H1 (cell line): Measurements from ENCODE around the gene BMAL2. TPM values are rescaled to one million over a fixed set of nuclear protein-coding genes. Genes with fewer than 3 reads are reported as not detected.

Experiments
- CREB1 ChIP-seq: IDR thresholded peaks from 2 replicates; pipeline ENCODE4 v1.6.1; 2012; ENCODE audit warnings: inconsistent platforms
- HDAC2 ChIP-seq, 2 experiments: fragments of 300-600 bp in 1 of 2; sonication (generic) in 1 of 2; IDR thresholded peaks; 2 replicates each; pipeline ENCODE4 v1.6.1; 2011 to 2012; ENCODE audit warnings: low read depth in 2 of 2, low read length in 2 of 2, mild to moderate bottlenecking in 2 of 2, moderate library complexity in 2 of 2, borderline replicate concordance in 1 of 2, inconsistent platforms in 1 of 2
- RNF2 ChIP-seq: fragments of 200-900, 300-1000 bp; sonication (generic); IDR thresholded peaks from 2 replicates; pipeline ENCODE4 v1.7.1; 2016; ENCODE audit warnings: borderline replicate concordance, low read depth, mild to moderate bottlenecking, antibody characterized with exemption, low read length; ENCODE audit not compliant: poor library complexity, severe bottlenecking; ENCODE audit errors: missing control alignments
- SAP30 ChIP-seq: fragments of 300-600 bp; sonication (generic); IDR thresholded peaks from 2 replicates; pipeline ENCODE4 v1.7.1; 2012; ENCODE audit warnings: low read length, moderate library complexity, mild to moderate bottlenecking, inconsistent platforms; ENCODE audit not compliant: insufficient read depth, insufficient replicate concordance
- polyA plus RNA-seq, 7 experiments: library from polyadenylated mRNA; depleted of rRNA in 3 of 7; stranded (reverse) in 5 of 7; unstranded in 2 of 7; fragments of >200 nt in 5 of 7; fragments of 200-250 nt in 2 of 7; gene quantifications; 1 replicate in 5 of 7; 2 replicates in 1 of 7; 4 replicates in 1 of 7; pipeline versions ENCODE4 v1.2.1 to v1.2.3, GENCODE V29; 2011 to 2013; ENCODE audit warnings: missing spikeins in 2 of 7, mixed read lengths in 2 of 7
- total RNA-seq: library from RNA; stranded (reverse); fragmentation: NEBNext Ultra II Directional; extraction: Animal tissue kit (Norgen Biotek cat#: 25700); gene quantifications from 2 replicates; pipeline ENCODE4 v1.2.1, GENCODE V29; 2021

Gene BMAL2
- total and polyA plus RNA-seq, 2 of the 8 experiments (the other 6 are each of a cell fraction or from before 2014, with no cell fraction given) = 3.2 to 20.6 TPM

DNA sequence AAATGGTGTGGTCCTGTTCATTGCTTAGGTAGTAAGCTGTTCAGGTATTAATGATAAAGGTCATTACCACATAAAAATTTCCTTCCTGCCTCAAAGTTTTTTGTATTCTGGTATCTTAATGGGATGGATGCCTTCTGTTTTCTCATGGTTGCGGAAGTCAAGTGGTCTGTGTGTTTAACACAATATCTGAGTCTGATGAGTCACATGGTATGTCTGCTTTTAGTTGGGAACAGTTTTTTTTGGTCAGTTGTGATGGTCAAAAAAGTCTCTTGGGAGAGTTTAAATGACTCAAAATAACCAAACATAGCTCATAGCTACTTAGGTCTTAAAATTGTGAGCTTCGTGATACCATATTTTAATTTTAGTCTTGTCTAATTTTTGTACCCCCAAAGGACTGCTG is 47.9 kb upstream of the BMAL2 start (continued):
- no peak for TF ChIP-seq RNF2
- TF ChIP-seq SAP30 = no peak
- TF ChIP-seq CREB1 = no peak
- no peak for TF ChIP-seq HDAC2 (IDR thresholded peaks at IDR 0.05; ENCODE audit: borderline replicate concordance in 1 of 2, low read depth in 2 of 2, low read length in 2 of 2)
